WTC11 (cell line): Measurements from ENCODE around the gene CCDC124. TPM values are rescaled to one million over a fixed set of nuclear protein-coding genes. Genes with fewer than 3 reads are reported as not detected.

Experiments
- ATAC-seq: fragments of 200-7000 bp; cut with Tn5 transposase; 2 replicates; pipeline ENCODE4 v1.10.0; 2021; ENCODE audit warnings: mild to moderate bottlenecking, moderate library complexity
- CTCF ChIA-PET: fragments of 300-600 bp; sonication (Branson Sonifier 250); formaldehyde crosslinking; loops from one replicate; lab custom pipeline; 2021; ENCODE audit warnings: antibody characterized with exemption; lab: Charles Lee
- POLR2A ChIA-PET: fragments of 350-600 bp; sonication (Branson Sonifier 250); formaldehyde crosslinking; loops from one replicate; lab custom pipeline; 2021; ENCODE audit warnings: antibody characterized with exemption; lab: Charles Lee
- DNase-seq: peaks from one replicate; pipeline ENCODE4 v3.0.0; 2021; ENCODE audit warnings: low spot score
- H3K27ac Mint-ChIP-seq: 2 replicates; pipeline ENCODE4 v1.8.0; 2021; ENCODE audit warnings: mixed read lengths
- H3K27me3 Mint-ChIP-seq: 2 replicates; pipeline ENCODE4 v1.8.0; 2021; ENCODE audit warnings: low read depth, mild to moderate bottlenecking, moderate library complexity, mixed read lengths
- H3K36me3 Mint-ChIP-seq: 2 replicates; pipeline ENCODE4 v1.8.0; 2021; ENCODE audit warnings: mixed read lengths
- H3K4me1 Mint-ChIP-seq: 2 replicates; pipeline ENCODE4 v1.8.0; 2022; ENCODE audit warnings: mixed read lengths
- H3K4me3 Mint-ChIP-seq: 2 replicates; pipeline ENCODE4 v1.8.0; 2021; ENCODE audit warnings: mild to moderate bottlenecking, moderate library complexity, mixed read lengths
- H3K9me3 Mint-ChIP-seq: 2 replicates; pipeline ENCODE4 v1.8.0; 2021; ENCODE audit warnings: mixed read lengths
- EMX1 ChIP-seq: fragments of 250-450 bp; sonication (Bioruptor Pico); IDR thresholded peaks from 2 replicates; pipeline ENCODE4 v1.8.0; 2021; ENCODE audit warnings: mild to moderate bottlenecking
- GABPB1 ChIP-seq: sonication (generic); formaldehyde crosslinking; IDR thresholded peaks from 2 replicates; pipeline ENCODE4 v1.8.1; 2023; ENCODE audit warnings: mild to moderate bottlenecking, missing genetic modification reagents
- GRHL2 ChIP-seq: fragments of 250-450 bp; sonication (Bioruptor Pico); IDR thresholded peaks from 2 replicates; pipeline ENCODE4 v1.8.0; 2022; ENCODE audit warnings: mild to moderate bottlenecking, moderate library complexity; ENCODE audit not compliant: insufficient replicate concordance, severe bottlenecking
- IRF2 ChIP-seq: sonication (generic); formaldehyde crosslinking; IDR thresholded peaks from 2 replicates; pipeline ENCODE4 v1.8.0; 2022; ENCODE audit warnings: low read depth, missing genetic modification reagents, borderline replicate concordance
- MYBL2 ChIP-seq: sonication (generic); formaldehyde crosslinking; IDR thresholded peaks from 2 replicates; pipeline ENCODE4 v1.8.1; 2023; ENCODE audit warnings: mild to moderate bottlenecking, moderate library complexity, missing genetic modification reagents
- RORB ChIP-seq: fragments of 250-450 bp; sonication (Bioruptor Pico); IDR thresholded peaks from 2 replicates; pipeline ENCODE4 v1.9.0; 2021; ENCODE audit warnings: mild to moderate bottlenecking
- SMAD3 ChIP-seq: sonication (generic); formaldehyde crosslinking; IDR thresholded peaks from 2 replicates; pipeline ENCODE4 v1.8.0; 2022; ENCODE audit warnings: missing genetic modification reagents, mild to moderate bottlenecking, borderline replicate concordance
- TEAD1 ChIP-seq: sonication (generic); formaldehyde crosslinking; IDR thresholded peaks from 2 replicates; pipeline ENCODE4 v1.8.0; 2022; ENCODE audit warnings: mild to moderate bottlenecking, missing genetic modification reagents
- ZNF232 ChIP-seq: sonication (generic); formaldehyde crosslinking; IDR thresholded peaks from 2 replicates; pipeline ENCODE4 v1.8.0; 2022; ENCODE audit warnings: mild to moderate bottlenecking, missing genetic modification reagents
- ZNF263 ChIP-seq: sonication (generic); formaldehyde crosslinking; IDR thresholded peaks from 2 replicates; pipeline ENCODE4 v1.8.1; 2022; ENCODE audit warnings: low read depth, mild to moderate bottlenecking, moderate library complexity, missing genetic modification reagents
- ZNF423 ChIP-seq: fragments of 250-450 bp; sonication (Bioruptor Pico); IDR thresholded peaks from 2 replicates; pipeline ENCODE4 v2.1.2; 2022; ENCODE audit warnings: mild to moderate bottlenecking, moderate library complexity
- total RNA-seq: library from RNA; stranded (reverse); gene quantifications from 3 replicates; pipeline ENCODE4 v1.2.3, GENCODE V29; 2021
- TF ChIP-seq, protein P1 (sequence below): fragments of 250-450 bp; sonication (Bioruptor Pico); IDR thresholded peaks from 2 replicates; pipeline ENCODE4 v1.9.0; 2021; ENCODE audit warnings: moderate library complexity, mild to moderate bottlenecking, inconsistent platforms, borderline replicate concordance
- TF ChIP-seq, protein P2 (sequence below): sonication (generic); formaldehyde crosslinking; IDR thresholded peaks from 2 replicates; pipeline ENCODE4 v1.8.1; 2022; ENCODE audit warnings: low read depth, mild to moderate bottlenecking, moderate library complexity, missing genetic modification reagents, borderline replicate concordance
- TF ChIP-seq, protein P3 (sequence below): sonication (generic); formaldehyde crosslinking; IDR thresholded peaks from 2 replicates; pipeline ENCODE4 v1.8.1; 2023; ENCODE audit warnings: mild to moderate bottlenecking, missing genetic modification reagents, moderate library complexity
- TF ChIP-seq, protein P4 (sequence below): sonication (generic); formaldehyde crosslinking; conservative IDR thresholded peaks from 2 replicates; pipeline ENCODE4 v1.8.1; 2023; ENCODE audit warnings: mild to moderate bottlenecking, low read depth, missing genetic modification reagents, moderate library complexity
- TF ChIP-seq, protein P5 (sequence below): sonication (generic); formaldehyde crosslinking; IDR thresholded peaks from 2 replicates; pipeline ENCODE4 v1.8.1; 2023; ENCODE audit warnings: mild to moderate bottlenecking, missing genetic modification reagents
- TF ChIP-seq, protein P6 (sequence below): sonication (generic); formaldehyde crosslinking; IDR thresholded peaks from 2 replicates; pipeline ENCODE4 v1.8.1; 2023; ENCODE audit warnings: mild to moderate bottlenecking, missing genetic modification reagents, moderate library complexity
- TF ChIP-seq, protein P7 (sequence below): sonication (generic); formaldehyde crosslinking; IDR thresholded peaks from 2 replicates; pipeline ENCODE4 v1.8.0; 2022; ENCODE audit warnings: mild to moderate bottlenecking, missing genetic modification reagents
- TF ChIP-seq, protein P8 (sequence below): fragments of 250-450 bp; sonication (Bioruptor Pico); IDR thresholded peaks from 2 replicates; pipeline ENCODE4 v1.9.0; 2021; ENCODE audit warnings: mild to moderate bottlenecking
- TF ChIP-seq, protein P9 (sequence below): fragments of 200-600 bp; IDR thresholded peaks from 2 replicates; pipeline ENCODE4 v1.8.0; 2022; ENCODE audit warnings: antibody characterized with exemption
- TF ChIP-seq, protein P10 (sequence below): sonication (generic); formaldehyde crosslinking; IDR thresholded peaks from 2 replicates; pipeline ENCODE4 v1.8.1; 2022; ENCODE audit warnings: missing genetic modification reagents, borderline replicate concordance

Gene CCDC124
- total RNA-seq, 1 experiment from 2014 or later, result 156 TPM

DNA sequence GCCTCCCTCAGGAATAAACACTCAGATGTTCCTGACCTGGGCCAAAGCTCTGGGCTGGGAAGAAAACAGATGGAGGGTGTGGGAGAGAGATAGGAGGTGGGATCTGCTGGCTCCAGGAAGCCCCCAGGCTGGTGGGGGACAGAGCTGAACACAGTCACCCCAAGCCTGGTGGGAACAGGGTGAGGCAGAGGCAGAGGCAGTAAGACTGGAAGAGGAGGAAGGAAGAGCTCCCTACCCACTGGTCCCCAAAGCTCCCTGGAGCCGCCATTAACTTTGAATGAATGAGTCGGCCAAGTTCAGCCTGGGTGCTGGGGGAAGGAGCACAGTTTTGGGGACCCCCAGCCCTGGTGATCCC is 33.3 kb downstream of the CCDC124 start (continued):
- TF ChIP-seq, protein P1, sequence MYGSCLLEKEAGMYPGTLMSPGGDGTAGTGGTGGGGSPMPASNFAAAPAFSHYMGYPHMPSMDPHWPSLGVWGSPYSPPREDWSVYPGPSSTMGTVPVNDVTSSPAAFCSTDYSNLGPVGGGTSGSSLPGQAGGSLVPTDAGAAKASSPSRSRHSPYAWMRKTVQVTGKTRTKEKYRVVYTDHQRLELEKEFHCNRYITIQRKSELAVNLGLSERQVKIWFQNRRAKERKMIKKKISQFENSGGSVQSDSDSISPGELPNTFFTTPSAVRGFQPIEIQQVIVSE (CRISPR knock-in tag), result no peak
- TF ChIP-seq, protein P2, sequence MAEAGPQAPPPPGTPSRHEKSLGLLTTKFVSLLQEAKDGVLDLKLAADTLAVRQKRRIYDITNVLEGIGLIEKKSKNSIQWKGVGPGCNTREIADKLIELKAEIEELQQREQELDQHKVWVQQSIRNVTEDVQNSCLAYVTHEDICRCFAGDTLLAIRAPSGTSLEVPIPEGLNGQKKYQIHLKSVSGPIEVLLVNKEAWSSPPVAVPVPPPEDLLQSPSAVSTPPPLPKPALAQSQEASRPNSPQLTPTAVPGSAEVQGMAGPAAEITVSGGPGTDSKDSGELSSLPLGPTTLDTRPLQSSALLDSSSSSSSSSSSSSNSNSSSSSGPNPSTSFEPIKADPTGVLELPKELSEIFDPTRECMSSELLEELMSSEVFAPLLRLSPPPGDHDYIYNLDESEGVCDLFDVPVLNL, result no peak
- TF ChIP-seq TEAD1 (CRISPR knock-in tag), result no peak

DNA sequence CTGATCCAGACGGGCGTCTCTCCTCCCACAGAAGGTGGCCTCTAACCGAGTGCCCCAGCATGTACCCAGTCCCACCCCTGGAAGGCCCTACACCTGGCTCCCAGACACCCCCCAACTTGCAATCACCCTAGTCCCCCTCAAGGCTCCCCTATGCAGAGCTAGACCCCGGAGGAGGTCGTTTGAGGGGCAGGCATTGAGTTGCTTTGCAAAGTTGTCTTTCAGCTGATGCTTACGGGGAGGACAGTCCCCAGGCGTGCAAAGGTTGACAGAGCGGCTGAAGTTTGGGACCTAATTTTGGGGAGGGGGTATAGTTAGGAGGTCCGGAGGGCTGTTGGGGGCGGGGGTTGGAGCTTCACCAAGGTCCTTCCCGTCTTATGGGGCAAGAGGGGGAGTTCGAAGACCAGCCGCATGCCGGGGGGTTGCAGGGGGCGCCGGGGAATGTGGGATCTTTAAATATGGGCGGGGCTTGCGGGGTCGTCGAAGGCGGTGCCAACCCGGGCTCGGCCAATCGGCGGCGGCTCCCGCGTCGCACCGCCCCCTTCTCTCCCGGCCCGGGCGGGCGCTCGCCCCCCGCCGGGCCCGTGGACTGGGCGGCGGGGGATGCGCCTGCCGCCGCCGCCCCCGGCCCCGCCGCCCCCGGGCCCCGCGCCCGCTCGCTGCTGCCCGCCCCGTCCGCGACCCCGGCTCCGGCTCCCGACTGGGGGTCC is 33.9 kb downstream of the CCDC124 start, which contains the start of gene KCNN1:
TSS of gene KCNN1 (plus strand) at position 558 of the 707 bp plus-strand sequence. CDS start 6,782 bp downstream, outside the sequence.
- ATAC-seq, result peak; percentile 77
- peak; percentile 76 for DNase-seq
- POLR2A ChIA-PET, result interaction anchor here (0.6 kb wide), 2 partner anchors 402 to 437 kb away, joined by 3 to 4 read pairs; no protein-coding TSS in a partner anchor

More for the DNA sequence above, 33.9 kb downstream of the CCDC124 start, which contains the start of gene KCNN1:
- CTCF ChIA-PET, result interaction anchor here (0.6 to 2.8 kb wide), 9 partner anchors 12 to 421 kb away, joined by 3 to 10 read pairs (median 3); partner anchors contain the start of gene CCDC124
- H3K27me3 Mint-ChIP-seq, result peaks cover 14% of the 10 kb centered on the region
- peak within 1 kb of the TSS; percentile 79 for H3K4me3 Mint-ChIP-seq
- H3K4me1 Mint-ChIP-seq, result peaks cover 19% of the 10 kb centered on the region
- TF ChIP-seq, protein P3, sequence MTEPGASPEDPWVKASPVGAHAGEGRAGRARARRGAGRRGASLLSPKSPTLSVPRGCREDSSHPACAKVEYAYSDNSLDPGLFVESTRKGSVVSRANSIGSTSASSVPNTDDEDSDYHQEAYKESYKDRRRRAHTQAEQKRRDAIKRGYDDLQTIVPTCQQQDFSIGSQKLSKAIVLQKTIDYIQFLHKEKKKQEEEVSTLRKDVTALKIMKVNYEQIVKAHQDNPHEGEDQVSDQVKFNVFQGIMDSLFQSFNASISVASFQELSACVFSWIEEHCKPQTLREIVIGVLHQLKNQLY, result no peak
- TF ChIP-seq RORB (CRISPR knock-in tag), result no peak
- no peak for TF ChIP-seq ZNF423 (CRISPR knock-in tag)
- TF ChIP-seq, protein P4, sequence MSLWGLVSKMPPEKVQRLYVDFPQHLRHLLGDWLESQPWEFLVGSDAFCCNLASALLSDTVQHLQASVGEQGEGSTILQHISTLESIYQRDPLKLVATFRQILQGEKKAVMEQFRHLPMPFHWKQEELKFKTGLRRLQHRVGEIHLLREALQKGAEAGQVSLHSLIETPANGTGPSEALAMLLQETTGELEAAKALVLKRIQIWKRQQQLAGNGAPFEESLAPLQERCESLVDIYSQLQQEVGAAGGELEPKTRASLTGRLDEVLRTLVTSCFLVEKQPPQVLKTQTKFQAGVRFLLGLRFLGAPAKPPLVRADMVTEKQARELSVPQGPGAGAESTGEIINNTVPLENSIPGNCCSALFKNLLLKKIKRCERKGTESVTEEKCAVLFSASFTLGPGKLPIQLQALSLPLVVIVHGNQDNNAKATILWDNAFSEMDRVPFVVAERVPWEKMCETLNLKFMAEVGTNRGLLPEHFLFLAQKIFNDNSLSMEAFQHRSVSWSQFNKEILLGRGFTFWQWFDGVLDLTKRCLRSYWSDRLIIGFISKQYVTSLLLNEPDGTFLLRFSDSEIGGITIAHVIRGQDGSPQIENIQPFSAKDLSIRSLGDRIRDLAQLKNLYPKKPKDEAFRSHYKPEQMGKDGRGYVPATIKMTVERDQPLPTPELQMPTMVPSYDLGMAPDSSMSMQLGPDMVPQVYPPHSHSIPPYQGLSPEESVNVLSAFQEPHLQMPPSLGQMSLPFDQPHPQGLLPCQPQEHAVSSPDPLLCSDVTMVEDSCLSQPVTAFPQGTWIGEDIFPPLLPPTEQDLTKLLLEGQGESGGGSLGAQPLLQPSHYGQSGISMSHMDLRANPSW, result no peak
- no peak for TF ChIP-seq SMAD3 (CRISPR knock-in tag)
- TF ChIP-seq GRHL2 (CRISPR knock-in tag), result no peak
- TF ChIP-seq, protein P2, result no peak
- TF ChIP-seq, protein P5, sequence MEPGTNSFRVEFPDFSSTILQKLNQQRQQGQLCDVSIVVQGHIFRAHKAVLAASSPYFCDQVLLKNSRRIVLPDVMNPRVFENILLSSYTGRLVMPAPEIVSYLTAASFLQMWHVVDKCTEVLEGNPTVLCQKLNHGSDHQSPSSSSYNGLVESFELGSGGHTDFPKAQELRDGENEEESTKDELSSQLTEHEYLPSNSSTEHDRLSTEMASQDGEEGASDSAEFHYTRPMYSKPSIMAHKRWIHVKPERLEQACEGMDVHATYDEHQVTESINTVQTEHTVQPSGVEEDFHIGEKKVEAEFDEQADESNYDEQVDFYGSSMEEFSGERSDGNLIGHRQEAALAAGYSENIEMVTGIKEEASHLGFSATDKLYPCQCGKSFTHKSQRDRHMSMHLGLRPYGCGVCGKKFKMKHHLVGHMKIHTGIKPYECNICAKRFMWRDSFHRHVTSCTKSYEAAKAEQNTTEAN (CRISPR knock-in tag), result no peak
- TF ChIP-seq, protein P6, sequence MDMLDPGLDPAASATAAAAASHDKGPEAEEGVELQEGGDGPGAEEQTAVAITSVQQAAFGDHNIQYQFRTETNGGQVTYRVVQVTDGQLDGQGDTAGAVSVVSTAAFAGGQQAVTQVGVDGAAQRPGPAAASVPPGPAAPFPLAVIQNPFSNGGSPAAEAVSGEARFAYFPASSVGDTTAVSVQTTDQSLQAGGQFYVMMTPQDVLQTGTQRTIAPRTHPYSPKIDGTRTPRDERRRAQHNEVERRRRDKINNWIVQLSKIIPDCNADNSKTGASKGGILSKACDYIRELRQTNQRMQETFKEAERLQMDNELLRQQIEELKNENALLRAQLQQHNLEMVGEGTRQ (CRISPR knock-in tag), result no peak
- no peak for TF ChIP-seq IRF2 (CRISPR knock-in tag)
- no peak for TF ChIP-seq ZNF263 (CRISPR knock-in tag)
- TF ChIP-seq, protein P7, sequence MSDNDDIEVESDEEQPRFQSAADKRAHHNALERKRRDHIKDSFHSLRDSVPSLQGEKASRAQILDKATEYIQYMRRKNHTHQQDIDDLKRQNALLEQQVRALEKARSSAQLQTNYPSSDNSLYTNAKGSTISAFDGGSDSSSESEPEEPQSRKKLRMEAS (CRISPR knock-in tag), result no peak
- TF ChIP-seq ZNF232 (CRISPR knock-in tag), result no peak
- TF ChIP-seq, protein P8, sequence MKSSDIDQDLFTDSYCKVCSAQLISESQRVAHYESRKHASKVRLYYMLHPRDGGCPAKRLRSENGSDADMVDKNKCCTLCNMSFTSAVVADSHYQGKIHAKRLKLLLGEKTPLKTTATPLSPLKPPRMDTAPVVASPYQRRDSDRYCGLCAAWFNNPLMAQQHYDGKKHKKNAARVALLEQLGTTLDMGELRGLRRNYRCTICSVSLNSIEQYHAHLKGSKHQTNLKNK (CRISPR knock-in tag), result no peak
- TF ChIP-seq EMX1 (CRISPR knock-in tag), result no peak
- TF ChIP-seq GABPB1 (CRISPR knock-in tag), result no peak
- TF ChIP-seq, protein P9, sequence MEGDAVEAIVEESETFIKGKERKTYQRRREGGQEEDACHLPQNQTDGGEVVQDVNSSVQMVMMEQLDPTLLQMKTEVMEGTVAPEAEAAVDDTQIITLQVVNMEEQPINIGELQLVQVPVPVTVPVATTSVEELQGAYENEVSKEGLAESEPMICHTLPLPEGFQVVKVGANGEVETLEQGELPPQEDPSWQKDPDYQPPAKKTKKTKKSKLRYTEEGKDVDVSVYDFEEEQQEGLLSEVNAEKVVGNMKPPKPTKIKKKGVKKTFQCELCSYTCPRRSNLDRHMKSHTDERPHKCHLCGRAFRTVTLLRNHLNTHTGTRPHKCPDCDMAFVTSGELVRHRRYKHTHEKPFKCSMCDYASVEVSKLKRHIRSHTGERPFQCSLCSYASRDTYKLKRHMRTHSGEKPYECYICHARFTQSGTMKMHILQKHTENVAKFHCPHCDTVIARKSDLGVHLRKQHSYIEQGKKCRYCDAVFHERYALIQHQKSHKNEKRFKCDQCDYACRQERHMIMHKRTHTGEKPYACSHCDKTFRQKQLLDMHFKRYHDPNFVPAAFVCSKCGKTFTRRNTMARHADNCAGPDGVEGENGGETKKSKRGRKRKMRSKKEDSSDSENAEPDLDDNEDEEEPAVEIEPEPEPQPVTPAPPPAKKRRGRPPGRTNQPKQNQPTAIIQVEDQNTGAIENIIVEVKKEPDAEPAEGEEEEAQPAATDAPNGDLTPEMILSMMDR, result no peak
- TF ChIP-seq, protein P10, sequence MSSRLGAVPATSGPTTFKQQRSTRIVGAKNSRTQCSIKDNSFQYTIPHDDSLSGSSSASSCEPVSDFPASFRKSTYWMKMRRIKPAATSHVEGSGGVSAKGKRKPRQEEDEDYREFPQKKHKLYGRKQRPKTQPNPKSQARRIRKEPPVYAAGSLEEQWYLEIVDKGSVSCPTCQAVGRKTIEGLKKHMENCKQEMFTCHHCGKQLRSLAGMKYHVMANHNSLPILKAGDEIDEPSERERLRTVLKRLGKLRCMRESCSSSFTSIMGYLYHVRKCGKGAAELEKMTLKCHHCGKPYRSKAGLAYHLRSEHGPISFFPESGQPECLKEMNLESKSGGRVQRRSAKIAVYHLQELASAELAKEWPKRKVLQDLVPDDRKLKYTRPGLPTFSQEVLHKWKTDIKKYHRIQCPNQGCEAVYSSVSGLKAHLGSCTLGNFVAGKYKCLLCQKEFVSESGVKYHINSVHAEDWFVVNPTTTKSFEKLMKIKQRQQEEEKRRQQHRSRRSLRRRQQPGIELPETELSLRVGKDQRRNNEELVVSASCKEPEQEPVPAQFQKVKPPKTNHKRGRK (CRISPR knock-in tag), result no peak
- no peak for TF ChIP-seq MYBL2 (CRISPR knock-in tag)
- no peaks in the 10 kb centered on the region for H3K9me3 Mint-ChIP-seq
- H3K27ac Mint-ChIP-seq, result no peak within 1 kb of the TSS
- no peaks in the 10 kb centered on the region for H3K36me3 Mint-ChIP-seq
